ENCODE measurements around the gene KIRREL3. TPM values are rescaled to one million over a fixed set of nuclear protein-coding genes. Genes with fewer than 3 reads are reported as not detected.

The KIRREL3 gene
- total RNA-seq, 1 donor from 2014 or later: 0.26 TPM

DNA sequence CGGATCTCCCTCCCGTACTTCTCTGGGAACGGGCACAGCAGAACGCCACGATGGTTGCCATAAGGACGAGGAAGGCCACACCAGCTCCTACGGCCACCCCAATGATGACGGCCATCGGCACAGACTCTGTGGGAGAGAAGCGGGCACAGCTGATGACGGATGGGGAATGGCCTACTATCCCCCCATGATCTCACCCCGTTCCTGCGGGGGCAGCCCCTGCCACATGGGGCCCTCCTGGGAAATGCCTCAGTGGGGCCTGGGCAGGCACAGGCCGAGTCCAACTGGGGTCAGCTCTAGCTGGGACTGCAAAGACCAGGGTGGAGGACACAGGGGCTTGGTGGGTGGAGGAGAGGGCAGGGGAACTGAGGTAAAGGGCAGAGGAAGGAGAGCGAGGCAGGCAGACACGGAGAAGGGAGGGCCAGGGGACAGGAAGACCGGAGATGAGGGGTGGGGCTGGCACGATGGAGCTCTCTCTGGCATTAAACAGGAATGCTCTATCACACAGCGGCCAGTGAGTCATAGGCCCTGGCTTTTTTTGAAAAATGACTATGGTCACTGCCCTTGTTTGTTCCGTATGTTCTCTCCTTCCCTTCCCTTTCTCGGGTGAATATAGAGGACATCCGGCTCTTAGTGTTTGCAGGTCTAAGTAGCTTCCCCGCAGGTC, 569.0 kb downstream of the KIRREL3 start:
- TF ChIP-seq, protein P1, sequence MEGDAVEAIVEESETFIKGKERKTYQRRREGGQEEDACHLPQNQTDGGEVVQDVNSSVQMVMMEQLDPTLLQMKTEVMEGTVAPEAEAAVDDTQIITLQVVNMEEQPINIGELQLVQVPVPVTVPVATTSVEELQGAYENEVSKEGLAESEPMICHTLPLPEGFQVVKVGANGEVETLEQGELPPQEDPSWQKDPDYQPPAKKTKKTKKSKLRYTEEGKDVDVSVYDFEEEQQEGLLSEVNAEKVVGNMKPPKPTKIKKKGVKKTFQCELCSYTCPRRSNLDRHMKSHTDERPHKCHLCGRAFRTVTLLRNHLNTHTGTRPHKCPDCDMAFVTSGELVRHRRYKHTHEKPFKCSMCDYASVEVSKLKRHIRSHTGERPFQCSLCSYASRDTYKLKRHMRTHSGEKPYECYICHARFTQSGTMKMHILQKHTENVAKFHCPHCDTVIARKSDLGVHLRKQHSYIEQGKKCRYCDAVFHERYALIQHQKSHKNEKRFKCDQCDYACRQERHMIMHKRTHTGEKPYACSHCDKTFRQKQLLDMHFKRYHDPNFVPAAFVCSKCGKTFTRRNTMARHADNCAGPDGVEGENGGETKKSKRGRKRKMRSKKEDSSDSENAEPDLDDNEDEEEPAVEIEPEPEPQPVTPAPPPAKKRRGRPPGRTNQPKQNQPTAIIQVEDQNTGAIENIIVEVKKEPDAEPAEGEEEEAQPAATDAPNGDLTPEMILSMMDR (IDR thresholded peaks at IDR 0.05; ENCODE audit: unreplicated experiment): no peak
- peaks cover 7% of the 10 kb centered on the region for H3K27me3 Mint-ChIP-seq
- H3K36me3 Mint-ChIP-seq (ENCODE audit: insufficient read depth): no peaks in the 10 kb centered on the region
- no peak overlapping the region for H3K4me3 Mint-ChIP-seq (ENCODE audit: low read depth)
- H3K4me1 Mint-ChIP-seq (ENCODE audit: low read depth): peaks cover 1% of the 10 kb centered on the region
- H3K9me3 Mint-ChIP-seq (ENCODE audit: low read depth): no peaks in the 10 kb centered on the region
- no peak for DNase-seq (ENCODE audit: low spot score, unreplicated experiment)
- no peak overlapping the region for H3K27ac Mint-ChIP-seq

- Mint-ChIP-seq H3K4me1 (ENCODE audit: low read depth) (peaks cover 1% of the 10 kb centered on the region), H3K4me3 (ENCODE audit: low read depth) (no peak overlapping the region), H3K27me3 (peaks cover 7% of the 10 kb centered on the region), H3K27ac (no peak overlapping the region), H3K36me3 (ENCODE audit: insufficient read depth) (no peaks in the 10 kb centered on the region), H3K9me3 (ENCODE audit: low read depth) (no peaks in the 10 kb centered on the region)
- no peak for DNase-seq (ENCODE audit: low spot score, unreplicated experiment)
- TF ChIP-seq, protein P1 (IDR thresholded peaks at IDR 0.05; ENCODE audit: unreplicated experiment): no peak
These were observed 569.8 kb downstream of the KIRREL3 start for GRCh38 chr11:126430581-126431335.

DNA sequence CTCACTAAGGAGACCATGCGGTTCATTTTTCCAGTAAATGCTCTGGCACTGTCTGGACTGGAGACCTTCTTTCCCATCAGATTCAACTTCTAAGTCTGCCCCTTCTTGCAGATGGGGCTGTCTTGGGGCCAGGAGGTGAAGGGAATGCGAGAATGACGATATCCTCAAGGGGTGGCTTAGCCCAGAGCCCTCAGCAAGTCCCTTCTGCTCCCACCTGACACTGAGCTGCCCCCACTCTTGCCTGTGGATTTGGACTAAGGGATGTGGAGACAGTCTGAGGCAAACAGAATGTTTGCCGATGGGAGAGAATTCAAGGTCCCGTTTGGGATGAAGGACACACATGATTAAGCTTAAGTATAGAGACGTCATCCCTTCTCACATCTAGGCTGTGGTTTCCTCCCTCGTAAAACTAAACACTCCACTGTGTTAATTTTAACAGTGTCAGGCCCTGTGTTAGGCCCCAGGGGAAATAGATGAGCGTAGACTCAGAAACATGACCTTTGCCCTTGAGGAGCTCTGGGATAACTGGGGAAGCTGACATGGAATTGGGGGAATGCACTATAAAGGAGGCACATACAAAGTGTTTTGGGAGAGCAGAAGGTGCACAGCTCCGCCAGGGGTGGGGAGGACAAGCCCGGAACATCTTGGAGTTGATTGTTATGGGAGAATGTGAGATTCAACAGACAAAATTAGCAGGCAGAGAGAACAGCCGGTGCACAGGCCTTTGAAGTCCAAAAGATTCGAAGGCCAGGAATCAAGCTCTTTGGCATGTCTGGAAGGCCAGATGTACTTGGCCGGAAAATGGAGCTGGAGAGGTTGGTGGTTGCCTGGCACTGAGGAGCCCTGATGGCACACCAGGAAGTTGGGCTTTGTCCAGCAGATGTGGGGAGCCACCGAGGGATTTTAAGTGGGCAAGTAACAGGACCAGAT, 573.5 kb downstream of the KIRREL3 start:
- Mint-ChIP-seq H3K36me3 (ENCODE audit: insufficient read depth) (no peaks in the 10 kb centered on the region), H3K4me3 (ENCODE audit: low read depth) (no peak overlapping the region), H3K4me1 (ENCODE audit: low read depth) (peaks cover 1% of the 10 kb centered on the region), H3K9me3 (ENCODE audit: low read depth) (no peaks in the 10 kb centered on the region), H3K27ac (no peak overlapping the region), H3K27me3 (peaks cover 5% of the 10 kb centered on the region)
- no peak for DNase-seq (ENCODE audit: low spot score, unreplicated experiment)
- TF ChIP-seq, protein P1 (IDR thresholded peaks at IDR 0.05; ENCODE audit: unreplicated experiment): no peak

GRCh38 chr11:126426106-126426505, 574.5 kb downstream of the KIRREL3 start:
- H3K9me3 Mint-ChIP-seq (ENCODE audit: low read depth): no peaks in the 10 kb centered on the region
- no peak overlapping the region for H3K4me3 Mint-ChIP-seq (ENCODE audit: low read depth)
- peaks cover 5% of the 10 kb centered on the region for H3K27me3 Mint-ChIP-seq
- no peaks in the 10 kb centered on the region for H3K36me3 Mint-ChIP-seq (ENCODE audit: insufficient read depth)
- TF ChIP-seq, protein P1 (IDR thresholded peaks at IDR 0.05; ENCODE audit: unreplicated experiment): no peak
- no peak for DNase-seq (ENCODE audit: low spot score, unreplicated experiment)
- no peak overlapping the region for H3K27ac Mint-ChIP-seq
- peaks cover 5% of the 10 kb centered on the region for H3K4me1 Mint-ChIP-seq (ENCODE audit: low read depth)

DNA sequence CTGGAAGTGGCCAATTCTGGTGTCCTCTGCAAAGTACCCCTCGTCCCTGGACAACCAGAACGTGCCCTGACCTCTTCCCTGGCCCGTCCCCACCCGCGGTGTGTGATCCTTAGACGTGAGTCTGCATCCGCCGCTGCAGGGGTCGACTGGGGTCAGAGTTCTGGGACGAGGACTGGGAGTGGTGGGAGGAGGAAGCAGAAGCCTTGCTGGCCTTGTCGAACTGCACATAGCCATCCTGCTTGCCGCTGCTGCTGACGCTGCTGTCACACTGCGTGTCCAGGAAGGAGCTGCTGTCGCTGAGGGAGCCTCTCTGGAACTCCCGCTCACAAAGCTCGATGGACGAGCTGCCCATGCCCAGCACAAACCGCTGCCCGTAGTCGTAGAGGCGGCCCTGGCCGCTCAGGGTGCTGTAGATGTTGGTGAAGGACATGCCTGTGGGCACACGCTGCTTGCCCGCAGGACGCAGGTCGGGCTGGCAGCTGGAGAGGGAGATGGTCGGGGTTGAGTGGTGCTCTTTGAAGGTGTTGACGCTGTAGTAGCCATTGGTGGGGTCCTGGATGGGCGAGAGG, 576.0 kb downstream of the KIRREL3 start:
- DNase-seq (ENCODE audit: low spot score, unreplicated experiment): no peak
- Mint-ChIP-seq H3K4me1 (ENCODE audit: low read depth) (peaks cover 8% of the 10 kb centered on the region), H3K27ac (no peak overlapping the region), H3K36me3 (ENCODE audit: insufficient read depth) (no peaks in the 10 kb centered on the region), H3K9me3 (ENCODE audit: low read depth) (no peaks in the 10 kb centered on the region), H3K27me3 (peaks cover 5% of the 10 kb centered on the region), H3K4me3 (ENCODE audit: low read depth) (no peak overlapping the region)
- TF ChIP-seq, protein P1 (IDR thresholded peaks at IDR 0.05; ENCODE audit: unreplicated experiment): no peak

All from progenitor cell of endocrine pancreas (in vitro differentiated cells).